Cardiac fibroblast (primary cell): ENCODE measurements around the gene DNAJC5.
"Not testable (repeated sequence)": the region's sequence is repeated elsewhere in the genome, so short reads cannot be mapped to it uniquely, and the experiment has no call there.

Source experiments
- DNase-seq, 2 donors: peaks; one replicate each; pipeline versions ENCODE4 v3.0.0 to v3.0.0-alpha.2; 2010; ENCODE audit warnings: low read depth in 2 of 2
- H3K4me3 ChIP-seq, 2 donors: replicated peaks in 1 of 2; 1 replicate in 1 of 2; 2 replicates in 1 of 2; pipeline ENCODE4 v1.5.1; 2011; ENCODE audit warnings: low read depth in 2 of 2, low read length in 2 of 2, mild to moderate bottlenecking in 2 of 2, moderate library complexity in 1 of 2
- CTCF ChIP-seq: IDR thresholded peaks from one replicate; pipeline ENCODE4 v1.5.1; 2011; ENCODE audit warnings: low read depth, mild to moderate bottlenecking, low read length, inconsistent platforms

DNAJC5 gene

GRCh38 chr20:63873477-63873971, 21.4 kb upstream of the DNAJC5 start:
- H3K4me3 ChIP-seq = no peak overlapping the region
- peak; percentile 86 to 96 for DNase-seq
- no peak for TF ChIP-seq CTCF

- peak in 1 of 2 donors; percentile 47 for DNase-seq
- not testable (repeated sequence) for H3K4me3 ChIP-seq
These were observed 20.7 kb upstream of the DNAJC5 start for GRCh38 chr20:63874241-63874640.

- no peak for DNase-seq
- TF ChIP-seq CTCF = no peak
- no peak overlapping the region for H3K4me3 ChIP-seq
These were observed 18.4 kb upstream of the DNAJC5 start for GRCh38 chr20:63876489-63877036.

- DNase-seq = no peak
- H3K4me3 ChIP-seq = no peak overlapping the region
- TF ChIP-seq CTCF = no peak
These were observed 17.0 kb upstream of the DNAJC5 start for GRCh38 chr20:63877755-63878470.

GRCh38 chr20:63878899-63879663, 15.8 kb upstream of the DNAJC5 start:
- no peak for TF ChIP-seq CTCF
- no peak overlapping the region for H3K4me3 ChIP-seq
- no peak for DNase-seq

- not testable (repeated sequence) for H3K4me3 ChIP-seq
These were observed 14.0 kb upstream of the DNAJC5 start for GRCh38 chr20:63880901-63881300.

GRCh38 chr20:63881451-63882226, 13.3 kb upstream of the DNAJC5 start:
- no peak overlapping the region for H3K4me3 ChIP-seq
- no peak for DNase-seq
- no peak for TF ChIP-seq CTCF

More at GRCh38 chr20:63880901-63881300, 14.0 kb upstream of the DNAJC5 start:
- DNase-seq = not testable (repeated sequence)
